DND-41 (cell line): ENCODE results near the gene PDE4B.

Source experiments
- ATAC-seq: fragments of 200-7000 bp; cut with Tn5 transposase; 3 replicates; pipeline ENCODE4 v1.9.1; 2021; ENCODE audit warnings: low read depth; ENCODE audit not compliant: insufficient read depth
- DNase-seq: peaks from one replicate; pipeline ENCODE4 v3.0.0-alpha.2; 2020
- H2AFZ ChIP-seq: 2 replicates; pipeline ENCODE4 v1.6.0; 2012; ENCODE audit warnings: low read depth, low read length
- H3K27ac ChIP-seq: 2 replicates; pipeline ENCODE4 v1.5.1; 2012; ENCODE audit warnings: low read length, inconsistent platforms
- H3K27me3 ChIP-seq: fragments of 200-600 bp; sonication (generic); 2 replicates; pipeline ENCODE4 v1.6.0; 2012; ENCODE audit warnings: low read length, mild to moderate bottlenecking, inconsistent platforms; ENCODE audit not compliant: insufficient read depth, poor library complexity
- H3K36me3 ChIP-seq: 2 replicates; pipeline ENCODE4 v1.5.1; 2012; ENCODE audit warnings: low read length, inconsistent platforms; ENCODE audit not compliant: insufficient read depth
- H3K4me1 ChIP-seq: 2 replicates; pipeline ENCODE4 v1.5.1; 2012; ENCODE audit warnings: mild to moderate bottlenecking, low read length; ENCODE audit not compliant: insufficient read depth
- H3K4me2 ChIP-seq: 2 replicates; pipeline ENCODE4 v1.6.0; 2012; ENCODE audit warnings: mild to moderate bottlenecking, moderate library complexity, low read length, inconsistent platforms; ENCODE audit not compliant: insufficient read depth
- H3K4me3 ChIP-seq, 2 experiments: fragments of 200-600 bp in 1 of 2; shearing (Covaris generic) in 1 of 2; 2 replicates each; pipeline ENCODE4 v1.5.1; 2012 to 2016; ENCODE audit warnings: inconsistent platforms in 2 of 2, low read length in 2 of 2, mild to moderate bottlenecking in 2 of 2, low read depth in 1 of 2, moderate library complexity in 1 of 2
- H3K79me2 ChIP-seq: 2 replicates; pipeline ENCODE4 v1.6.0; 2012; ENCODE audit warnings: low read length, inconsistent platforms; ENCODE audit not compliant: insufficient read depth
- H3K9ac ChIP-seq: 2 replicates; pipeline ENCODE4 v1.6.0; 2012; ENCODE audit warnings: low read depth, mild to moderate bottlenecking, inconsistent platforms, low read length, moderate library complexity
- H3K9me3 ChIP-seq: 2 replicates; pipeline ENCODE4 v1.5.1; 2012; ENCODE audit warnings: low read length, moderate library complexity, mild to moderate bottlenecking, inconsistent platforms; ENCODE audit not compliant: insufficient read depth, severe bottlenecking
- H4K20me1 ChIP-seq: 2 replicates; pipeline ENCODE4 v1.6.0; 2012; ENCODE audit warnings: low read length; ENCODE audit not compliant: insufficient read depth
- CTCF ChIP-seq: IDR thresholded peaks from 2 replicates; pipeline ENCODE4 v1.5.1; 2012; ENCODE audit warnings: borderline replicate concordance, low read length, moderate library complexity, mild to moderate bottlenecking; ENCODE audit not compliant: poor library complexity, severe bottlenecking; ENCODE audit errors: extremely low read depth
- EZH2 ChIP-seq: IDR thresholded peaks from 3 replicates; pipeline ENCODE4 v1.6.1; 2012; ENCODE audit warnings: borderline replicate concordance, low read depth, mild to moderate bottlenecking, moderate library complexity, low read length, inconsistent platforms; ENCODE audit not compliant: severe bottlenecking

PDE4B gene

GRCh38 chr1:66388913-66389312, 596.2 kb downstream of the PDE4B start:
- no peaks in the 10 kb centered on the region for H3K4me1 ChIP-seq
- no peaks in the 10 kb centered on the region for H3K36me3 ChIP-seq
- H2AFZ ChIP-seq: no peak overlapping the region
- no peaks in the 10 kb centered on the region for H3K27me3 ChIP-seq
- no peak overlapping the region for H3K4me3 ChIP-seq
- no peak overlapping the region for H3K27ac ChIP-seq
- DNase-seq: no peak
- TF ChIP-seq CTCF (no peak), EZH2 (no peak)
- H3K9ac ChIP-seq: no peak overlapping the region
- no peak overlapping the region for H3K4me2 ChIP-seq
- H3K79me2 ChIP-seq: no peaks in the 10 kb centered on the region
- no peak for ATAC-seq
- H4K20me1 ChIP-seq: no peaks in the 10 kb centered on the region
- H3K9me3 ChIP-seq: peaks cover 11% of the 10 kb centered on the region

GRCh38 chr1:66393586-66394287, 601.0 kb downstream of the PDE4B start:
- Histone ChIP-seq H4K20me1 (no peaks in the 10 kb centered on the region), H3K9ac (no peak overlapping the region), H3K36me3 (no peaks in the 10 kb centered on the region), H3K79me2 (no peaks in the 10 kb centered on the region), H3K4me3 (no peak overlapping the region), H2AFZ (no peak overlapping the region), H3K4me2 (no peak overlapping the region), H3K27me3 (no peaks in the 10 kb centered on the region), H3K4me1 (no peaks in the 10 kb centered on the region), H3K27ac (no peak overlapping the region), H3K9me3 (peaks cover 6% of the 10 kb centered on the region)
- TF ChIP-seq CTCF (no peak), EZH2 (no peak)
- DNase-seq (no peak), ATAC-seq (no peak)

DNA sequence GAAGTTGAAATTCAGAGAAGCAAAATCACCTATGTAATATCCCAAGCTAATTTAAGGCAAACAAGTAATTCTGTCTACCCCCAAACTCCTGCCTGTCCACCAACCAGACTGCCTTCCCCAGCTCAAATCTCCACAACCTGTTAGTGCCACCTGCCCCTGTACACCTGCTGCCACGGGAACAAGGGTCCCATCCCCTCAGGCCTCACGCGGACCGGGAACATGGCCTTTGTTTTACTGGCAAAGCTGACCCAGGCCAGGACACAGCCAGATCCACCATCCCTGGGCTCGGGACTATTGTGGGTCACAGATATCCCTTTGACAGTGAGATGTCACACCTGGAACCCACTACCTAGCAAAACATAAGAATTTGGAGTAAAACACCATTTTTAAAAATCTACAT, 601.9 kb downstream of the PDE4B start:
- no peak for ATAC-seq
- Histone ChIP-seq H4K20me1 (no peaks in the 10 kb centered on the region), H3K27ac (no peak overlapping the region)

More for the DNA sequence above, 601.9 kb downstream of the PDE4B start:
- Histone ChIP-seq H3K4me1 (no peaks in the 10 kb centered on the region), H3K4me2 (no peak overlapping the region), H3K9ac (no peak overlapping the region), H2AFZ (no peak overlapping the region), H3K27me3 (no peaks in the 10 kb centered on the region), H3K9me3 (peaks cover 4% of the 10 kb centered on the region), H3K36me3 (no peaks in the 10 kb centered on the region), H3K79me2 (no peaks in the 10 kb centered on the region), H3K4me3 (no peak overlapping the region)
- TF ChIP-seq CTCF: no peak
- no peak for TF ChIP-seq EZH2
- DNase-seq: no peak
